GM12892 (cell line): ENCODE results near the gene TBX20.
"Not testable (repeated sequence)": the region's sequence is repeated elsewhere in the genome, so short reads cannot be mapped to it uniquely, and the experiment has no call there.

Experiments
- POLR2AphosphoS5 ChIP-seq: IDR thresholded peaks from 2 replicates; pipeline ENCODE4 v1.6.1; 2011; ENCODE audit warnings: low read depth, low read length, control low read depth
- TAF1 ChIP-seq: IDR thresholded peaks from 2 replicates; pipeline ENCODE4 v1.6.1; 2011; ENCODE audit warnings: low read depth, mild to moderate bottlenecking, control low read depth, low read length, borderline replicate concordance

DNA sequence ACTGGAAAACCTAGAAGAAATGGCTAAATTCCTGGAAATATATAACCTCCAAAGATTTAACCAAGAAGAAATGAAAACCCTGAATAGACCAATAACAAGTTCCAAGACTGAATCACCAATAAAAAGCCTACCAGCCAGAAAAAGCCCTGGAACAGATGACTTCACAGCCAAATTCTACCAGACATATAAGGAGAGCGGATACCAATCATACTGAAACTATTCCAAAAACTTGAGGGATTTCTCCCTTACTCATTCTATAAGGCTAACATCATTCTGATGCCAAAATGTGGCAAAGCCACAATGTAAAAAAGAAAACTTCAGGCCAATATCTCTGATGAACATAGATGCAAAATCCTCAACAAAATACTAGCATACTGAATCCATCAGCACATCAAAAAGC is 86.7 kb downstream of the TBX20 start:
- TF ChIP-seq POLR2AphosphoS5, TAF1: not testable (repeated sequence)
